DMS79 treated with DMSO at 0.1 percent for 48 hours (cell line): ENCODE results near the gene RPL12.

Experiments
- DNase-seq: peaks from one replicate; lab custom pipeline; 2025; lab: John Stamatoyannopoulos, UW

RPL12 gene

GRCh38 chr9:127404631-127405030 is 46.6 kb downstream of the RPL12 start:
- DNase-seq: no peak

- no peak for DNase-seq
These were observed 47.6 kb downstream of the RPL12 start for GRCh38 chr9:127403507-127404192.

GRCh38 chr9:127402401-127403090 is 48.7 kb downstream of the RPL12 start:
- DNase-seq: no peak

GRCh38 chr9:127399736-127400269 is 51.4 kb downstream of the RPL12 start:
- DNase-seq: no peak

GRCh38 chr9:127398715-127399400 is 52.3 kb downstream of the RPL12 start:
- DNase-seq: no peak

- no peak for DNase-seq
These were observed 52.9 kb downstream of the RPL12 start for GRCh38 chr9:127398275-127398647.
